Breast epithelium (tissue), 4 donors: Measurements from ENCODE around the gene OS9. TPM values are rescaled to one million over a fixed set of nuclear protein-coding genes. Genes with fewer than 3 reads are reported as not detected.
A peak's percentile ranks its signal among the peaks of the same experiment; 100 is the strongest.

Source experiments
- DNase-seq, 2 donors: peaks; one replicate each; pipeline ENCODE4 v3.0.0-alpha.2; 2019; ENCODE audit warnings: low spot score in 2 of 2
- H3K27ac ChIP-seq, 2 donors: fragments of 200-600 bp; sonication (generic) in 1 of 2; one replicate each; pipeline ENCODE4 v1.5.1; 2016 to 2019; ENCODE audit warnings: mild to moderate bottlenecking in 1 of 2
- H3K27me3 ChIP-seq, 2 donors: fragments of 200-600 bp; sonication (generic) in 1 of 2; one replicate each; pipeline versions ENCODE4 v1.5.1 to v1.6.0; 2017 to 2019; ENCODE audit warnings: control low read depth in 1 of 2, mild to moderate bottlenecking in 1 of 2
- H3K36me3 ChIP-seq: fragments of 200-600 bp; one replicate; pipeline ENCODE4 v1.5.1; 2019
- H3K4me1 ChIP-seq, 2 donors: fragments of 200-600 bp; sonication (generic); one replicate each; pipeline ENCODE4 v1.5.1; 2016 to 2019; ENCODE audit warnings: control low read depth in 1 of 2
- H3K4me3 ChIP-seq, 3 donors: fragments of 200-600 bp; sonication (generic); 1 replicate in 2 of 3; 2 replicates in 1 of 3; pipeline ENCODE4 v1.5.1; 2016 to 2019; ENCODE audit warnings: mild to moderate bottlenecking in 3 of 3, moderate library complexity in 2 of 3
- H3K9me3 ChIP-seq, 2 donors: fragments of 200-600 bp; sonication (generic) in 1 of 2; one replicate each; pipeline ENCODE4 v1.5.1; 2016 to 2019; ENCODE audit warnings: control low read depth in 1 of 2
- CTCF ChIP-seq, 3 donors: fragments of 450-650 bp; IDR thresholded peaks; one replicate each; pipeline ENCODE4 v1.5.1; 2016 to 2017; ENCODE audit warnings: antibody characterized with exemption in 3 of 3, mild to moderate bottlenecking in 3 of 3, moderate library complexity in 3 of 3
- POLR2A ChIP-seq: fragments of 450-650 bp; IDR thresholded peaks from one replicate; pipeline ENCODE4 v1.6.1; 2016; ENCODE audit warnings: antibody characterized with exemption, mild to moderate bottlenecking, moderate library complexity
- POLR2AphosphoS5 ChIP-seq, 3 donors: sonication (generic); formaldehyde crosslinking; IDR thresholded peaks; one replicate each; pipeline ENCODE4 v1.6.1; 2017; ENCODE audit warnings: antibody characterized with exemption in 3 of 3
- intact Hi-C: fragments of 100-400 bp; cut with DNase I; formaldehyde crosslinking; loops from one replicate; pipeline ENCODE4 v1.15.1; 2023; ENCODE audit warnings: low total_unique reads
- total RNA-seq, 3 donors: library from RNA; depleted of rRNA; stranded (reverse); fragments of >200 nt; gene quantifications; one replicate each; pipeline ENCODE4 v1.1.0, GENCODE V29; 2016

OS9 gene
- total RNA-seq, 3 donors from 2014 or later = 184 to 431 (median 213) TPM

- Histone ChIP-seq H3K4me1 (peaks cover 0 to 18% of the 10 kb centered on the region in 2 donors), H3K9me3 (no peaks in the 10 kb centered on the region), H3K4me3 (peak within 1 kb of the TSS; percentile 68 to 85 (median 68)), H3K27me3 (no peaks in the 10 kb centered on the region), H3K27ac (peak within 1 kb of the TSS; percentile 89 to 94), H3K36me3 (no peaks in the 10 kb centered on the region)
- peak; percentile 73 to 97 (median 84) for TF ChIP-seq POLR2AphosphoS5 (IDR thresholded peaks at IDR 0.05)
- peak; percentile 31 for TF ChIP-seq POLR2A
- TF ChIP-seq CTCF (IDR thresholded peaks at IDR 0.05) = no peak
- intact Hi-C loops = no loop called here
- DNase-seq = peak; percentile 99 to 100
These were observed 58.1 kb downstream of the OS9 start, which contains the start of gene CDK4 for GRCh38 chr12:57751788-57752667. TSS of gene CDK4 (minus strand) at chr12:57752310. CDS start at chr12:57751717, 593 bp downstream.

GRCh38 chr12:57752668-57753000, 58.7 kb downstream of the OS9 start:
- Histone ChIP-seq H3K4me1 (peaks cover 0 to 18% of the 10 kb centered on the region in 2 donors), H3K27ac (peak overlapping the region; percentile 89 to 94), H3K36me3 (no peaks in the 10 kb centered on the region), H3K9me3 (no peaks in the 10 kb centered on the region), H3K27me3 (no peaks in the 10 kb centered on the region), H3K4me3 (peak overlapping the region; percentile 68 to 85 (median 68))
- intact Hi-C loops = no loop called here
- no peak for DNase-seq
- TF ChIP-seq CTCF (IDR thresholded peaks at IDR 0.05) (no peak), POLR2AphosphoS5 (IDR thresholded peaks at IDR 0.05) (no peak), POLR2A (no peak)

- Histone ChIP-seq H3K9me3 (no peaks in the 10 kb centered on the region), H3K27me3 (no peaks in the 10 kb centered on the region), H3K4me1 (peaks cover 0 to 18% of the 10 kb centered on the region in 2 donors), H3K27ac (peak overlapping the region in 1 of 2 donors; percentile 87), H3K36me3 (no peaks in the 10 kb centered on the region), H3K4me3 (no peak overlapping the region)
- intact Hi-C loops = no loop called here
- TF ChIP-seq CTCF (IDR thresholded peaks at IDR 0.05) = no peak
- no peak for TF ChIP-seq POLR2AphosphoS5 (IDR thresholded peaks at IDR 0.05)
- no peak for DNase-seq
These were observed 59.9 kb downstream of the OS9 start for GRCh38 chr12:57753756-57754337.

GRCh38 chr12:57754411-57755193, 60.7 kb downstream of the OS9 start, which contains the start of gene MARCHF9:
TSS of gene MARCHF9 (plus strand) at chr12:57755103. CDS start at chr12:57755529, 426 bp downstream.
- intact Hi-C loops = no loop called here
- H3K36me3 ChIP-seq = no peaks in the 10 kb centered on the region
- no peaks in the 10 kb centered on the region for H3K9me3 ChIP-seq
- H3K27me3 ChIP-seq = no peaks in the 10 kb centered on the region
- TF ChIP-seq CTCF (IDR thresholded peaks at IDR 0.05) (no peak), POLR2AphosphoS5 (IDR thresholded peaks at IDR 0.05) (peak in 1 of 3 donors; percentile 18)
- peak within 1 kb of the TSS; percentile 58 to 92 (median 84) for H3K4me3 ChIP-seq
- H3K4me1 ChIP-seq = peaks cover 0 to 18% of the 10 kb centered on the region in 2 donors
- peak within 1 kb of the TSS; percentile 79 to 87 for H3K27ac ChIP-seq
- peak in 1 of 2 donors; percentile 65 for DNase-seq
